WTC11 (cell line): ENCODE data around the gene BOLL. TPM values are rescaled to one million over a fixed set of nuclear protein-coding genes. Genes with fewer than 3 reads are reported as not detected.
A peak's percentile ranks its signal among the peaks of the same experiment; 100 is the strongest.

Source experiments
- ATF3 ChIP-seq: sonication (generic); formaldehyde crosslinking; conservative IDR thresholded peaks from 2 replicates; pipeline ENCODE4 v1.8.1; 2022; ENCODE audit warnings: mild to moderate bottlenecking, missing genetic modification reagents
- CDX4 ChIP-seq: fragments of 250-450 bp; sonication (Bioruptor Pico); IDR thresholded peaks from 2 replicates; pipeline ENCODE4 v1.9.0; 2021; ENCODE audit warnings: moderate library complexity, mild to moderate bottlenecking, inconsistent platforms, borderline replicate concordance
- CTCF ChIP-seq: fragments of 200-600 bp; IDR thresholded peaks from 2 replicates; pipeline ENCODE4 v1.8.0; 2022; ENCODE audit warnings: antibody characterized with exemption
- ERG ChIP-seq: fragments of 250-450 bp; sonication (Bioruptor Pico); IDR thresholded peaks from 2 replicates; pipeline ENCODE4 v1.8.0; 2021; ENCODE audit warnings: mild to moderate bottlenecking
- FOXP4 ChIP-seq: sonication (generic); formaldehyde crosslinking; IDR thresholded peaks from 2 replicates; pipeline ENCODE4 v1.8.0; 2022; ENCODE audit warnings: mild to moderate bottlenecking, missing genetic modification reagents
- GABPB1 ChIP-seq: sonication (generic); formaldehyde crosslinking; IDR thresholded peaks from 2 replicates; pipeline ENCODE4 v1.8.1; 2023; ENCODE audit warnings: mild to moderate bottlenecking, missing genetic modification reagents
- HMGA2 ChIP-seq: fragments of 250-450 bp; sonication (Bioruptor Pico); IDR thresholded peaks from 2 replicates; pipeline ENCODE4 v1.4.0; 2021; ENCODE audit warnings: mild to moderate bottlenecking, moderate library complexity
- JUN ChIP-seq: sonication (generic); formaldehyde crosslinking; IDR thresholded peaks from 2 replicates; pipeline ENCODE4 v1.8.0; 2023; ENCODE audit warnings: mild to moderate bottlenecking, missing genetic modification reagents
- KAT7 ChIP-seq: sonication (generic); formaldehyde crosslinking; IDR thresholded peaks from 2 replicates; pipeline ENCODE4 v1.8.1; 2023; ENCODE audit warnings: missing genetic modification reagents, mild to moderate bottlenecking, borderline replicate concordance
- NFYB ChIP-seq: sonication (generic); formaldehyde crosslinking; conservative IDR thresholded peaks from 2 replicates; pipeline ENCODE4 v1.8.0; 2022; ENCODE audit warnings: low read depth, missing genetic modification reagents
- NR1H2 ChIP-seq: sonication (generic); formaldehyde crosslinking; IDR thresholded peaks from 2 replicates; pipeline ENCODE4 v1.9.0; 2021; ENCODE audit warnings: mild to moderate bottlenecking, moderate library complexity, missing genetic modification reagents
- NR2C2 ChIP-seq: sonication (generic); formaldehyde crosslinking; IDR thresholded peaks from 2 replicates; pipeline ENCODE4 v1.8.0; 2022; ENCODE audit warnings: mild to moderate bottlenecking, missing genetic modification reagents
- ZNF281 ChIP-seq: sonication (generic); formaldehyde crosslinking; IDR thresholded peaks from 2 replicates; pipeline ENCODE4 v1.8.0; 2023; ENCODE audit warnings: mild to moderate bottlenecking, missing genetic modification reagents
- ZNF425 ChIP-seq: fragments of 250-450 bp; sonication (Bioruptor Pico); conservative IDR thresholded peaks from 2 replicates; pipeline ENCODE4 v1.9.0; 2021; ENCODE audit warnings: mild to moderate bottlenecking
- ZNF512 ChIP-seq: sonication (generic); formaldehyde crosslinking; IDR thresholded peaks from 2 replicates; pipeline ENCODE4 v1.8.1; 2022; ENCODE audit warnings: missing genetic modification reagents, borderline replicate concordance
- total RNA-seq: library from RNA; stranded (reverse); gene quantifications from 3 replicates; pipeline ENCODE4 v1.2.3, GENCODE V29; 2021

BOLL gene
- total RNA-seq, 1 experiment from 2014 or later: 0.13 TPM

GRCh38 chr2:197705121-197705911, 79.8 kb downstream of the BOLL start, which contains the start of gene MARS2 (continued):
- peak; percentile 96 for TF ChIP-seq KAT7 (CRISPR knock-in tag)
- TF ChIP-seq NR1H2: no peak
- no peak for TF ChIP-seq CDX4
- TF ChIP-seq CTCF: no peak
- peak; percentile 69; the same call in 1 of the 2 replicates for TF ChIP-seq ATF3
- TF ChIP-seq GABPB1 (CRISPR knock-in tag): no peak; the same call in none of the 2 replicates
- TF ChIP-seq FOXP4 (CRISPR knock-in tag): peak; percentile 75
- TF ChIP-seq ERG: no peak
- TF ChIP-seq JUN: peak; percentile 80
- no peak for TF ChIP-seq HMGA2 (CRISPR knock-in tag)
- TF ChIP-seq NFYB: peak; percentile 65
- TF ChIP-seq NR2C2 (CRISPR knock-in tag): no peak; the same call in 1 of the 2 replicates
- TF ChIP-seq ZNF512 (CRISPR knock-in tag): no peak
- no peak for TF ChIP-seq ZNF425 (CRISPR knock-in tag)
- peak; percentile 76 for TF ChIP-seq ZNF281 (CRISPR knock-in tag)
